ENCODE data around the gene LTA.

DNA sequence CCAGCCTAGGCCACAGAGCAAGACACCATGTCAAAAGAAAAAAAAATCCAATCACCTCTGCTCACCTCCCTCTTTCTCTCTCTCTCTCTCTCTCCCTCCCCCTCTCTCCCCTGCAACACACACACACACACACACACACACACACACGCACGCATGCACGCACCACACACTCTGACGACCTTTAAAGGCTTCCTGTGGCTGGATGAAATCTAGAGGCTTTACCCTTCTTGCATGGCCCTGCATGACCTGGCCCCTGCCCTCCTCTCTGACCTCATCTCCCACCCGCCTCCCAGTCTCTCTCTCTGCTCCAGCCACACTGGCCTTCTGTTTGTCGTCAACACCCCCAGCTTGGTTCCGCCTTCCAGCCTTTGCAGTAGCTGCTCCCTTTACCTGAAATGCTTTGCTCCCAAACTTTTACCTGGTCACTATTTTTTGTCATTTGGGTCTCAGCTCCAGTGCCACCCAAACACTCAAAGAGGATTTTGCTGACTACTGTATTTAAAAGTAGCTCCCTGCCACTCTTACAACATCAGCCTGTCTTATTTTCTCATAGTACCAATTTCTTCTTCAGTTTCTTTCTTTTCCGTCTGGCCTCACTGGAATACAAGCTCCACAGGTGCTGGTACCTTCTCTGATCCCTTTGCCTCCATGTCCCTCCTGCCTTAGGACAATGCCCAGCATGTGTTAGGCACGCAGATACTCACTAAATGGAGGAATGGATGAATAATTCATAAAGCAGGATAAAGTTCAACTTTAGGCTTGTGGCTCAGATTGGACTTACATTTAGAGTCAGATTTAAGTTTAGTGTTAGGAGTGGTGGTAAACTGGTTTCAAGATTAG, 4.3 kb upstream of the LTA start:
- TF ChIP-seq POLR2AphosphoS5 (IDR thresholded peaks at IDR 0.05; ENCODE audit: low read depth, low read length), result no peak
- TF ChIP-seq, protein P1, sequence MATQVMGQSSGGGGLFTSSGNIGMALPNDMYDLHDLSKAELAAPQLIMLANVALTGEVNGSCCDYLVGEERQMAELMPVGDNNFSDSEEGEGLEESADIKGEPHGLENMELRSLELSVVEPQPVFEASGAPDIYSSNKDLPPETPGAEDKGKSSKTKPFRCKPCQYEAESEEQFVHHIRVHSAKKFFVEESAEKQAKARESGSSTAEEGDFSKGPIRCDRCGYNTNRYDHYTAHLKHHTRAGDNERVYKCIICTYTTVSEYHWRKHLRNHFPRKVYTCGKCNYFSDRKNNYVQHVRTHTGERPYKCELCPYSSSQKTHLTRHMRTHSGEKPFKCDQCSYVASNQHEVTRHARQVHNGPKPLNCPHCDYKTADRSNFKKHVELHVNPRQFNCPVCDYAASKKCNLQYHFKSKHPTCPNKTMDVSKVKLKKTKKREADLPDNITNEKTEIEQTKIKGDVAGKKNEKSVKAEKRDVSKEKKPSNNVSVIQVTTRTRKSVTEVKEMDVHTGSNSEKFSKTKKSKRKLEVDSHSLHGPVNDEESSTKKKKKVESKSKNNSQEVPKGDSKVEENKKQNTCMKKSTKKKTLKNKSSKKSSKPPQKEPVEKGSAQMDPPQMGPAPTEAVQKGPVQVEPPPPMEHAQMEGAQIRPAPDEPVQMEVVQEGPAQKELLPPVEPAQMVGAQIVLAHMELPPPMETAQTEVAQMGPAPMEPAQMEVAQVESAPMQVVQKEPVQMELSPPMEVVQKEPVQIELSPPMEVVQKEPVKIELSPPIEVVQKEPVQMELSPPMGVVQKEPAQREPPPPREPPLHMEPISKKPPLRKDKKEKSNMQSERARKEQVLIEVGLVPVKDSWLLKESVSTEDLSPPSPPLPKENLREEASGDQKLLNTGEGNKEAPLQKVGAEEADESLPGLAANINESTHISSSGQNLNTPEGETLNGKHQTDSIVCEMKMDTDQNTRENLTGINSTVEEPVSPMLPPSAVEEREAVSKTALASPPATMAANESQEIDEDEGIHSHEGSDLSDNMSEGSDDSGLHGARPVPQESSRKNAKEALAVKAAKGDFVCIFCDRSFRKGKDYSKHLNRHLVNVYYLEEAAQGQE (IDR thresholded peaks at IDR 0.05; ENCODE audit: insufficient read depth in 1 of 2, low read depth in 2 of 2, low read length in 2 of 2), result no peak
- TF ChIP-seq TAF1 (IDR thresholded peaks at IDR 0.05; ENCODE audit: borderline replicate concordance, insufficient read depth, low read length), result no peak
- TF ChIP-seq SIN3A (IDR thresholded peaks at IDR 0.05; ENCODE audit: borderline replicate concordance, insufficient read depth, low read length), result no peak
- TF ChIP-seq FOXP2 (optimal IDR thresholded peaks at IDR 0.05; ENCODE audit: borderline replicate concordance, extremely low read depth, extremely low read length, insufficient read depth), result no peak
